IPS-18c (cell line): ENCODE results near the gene SMG6.

Experiments used
- H3K4me3 ChIP-seq: 2 replicates; pipeline ENCODE4 v1.7.0; 2013; ENCODE audit warnings: low read depth, mild to moderate bottlenecking, low read length, moderate library complexity; ENCODE audit not compliant: insufficient read depth
- H3K9me3 ChIP-seq: one replicate; pipeline ENCODE4 v1.6.1; 2013; ENCODE audit warnings: mild to moderate bottlenecking, low read length, moderate library complexity; ENCODE audit not compliant: control insufficient read depth, insufficient read depth

SMG6 gene

GRCh38 chr17:2060681-2061440 lies 242.7 kb downstream of the SMG6 start:
- no peaks in the 10 kb centered on the region for H3K9me3 ChIP-seq
- H3K4me3 ChIP-seq = no peak overlapping the region

- no peak overlapping the region for H3K4me3 ChIP-seq
- no peaks in the 10 kb centered on the region for H3K9me3 ChIP-seq
Measured at GRCh38 chr17:2060385-2060658, 243.3 kb downstream of the SMG6 start.

- no peak overlapping the region; the same call in 1 of the 2 replicates for H3K4me3 ChIP-seq
Measured at GRCh38 chr17:2059547-2060384, 243.8 kb downstream of the SMG6 start.

GRCh38 chr17:2058586-2059546 lies 244.7 kb downstream of the SMG6 start:
- peak overlapping the region; percentile 15; the same call in 1 of the 2 replicates for H3K4me3 ChIP-seq

More at GRCh38 chr17:2059547-2060384, 243.8 kb downstream of the SMG6 start:
- no peaks in the 10 kb centered on the region for H3K9me3 ChIP-seq

GRCh38 chr17:2057760-2058585 lies 245.6 kb downstream of the SMG6 start:
- H3K4me3 ChIP-seq = no peak overlapping the region
- H3K9me3 ChIP-seq = no peaks in the 10 kb centered on the region

More at GRCh38 chr17:2058586-2059546, 244.7 kb downstream of the SMG6 start:
- no peaks in the 10 kb centered on the region for H3K9me3 ChIP-seq

- no peak overlapping the region for H3K4me3 ChIP-seq
- no peaks in the 10 kb centered on the region for H3K9me3 ChIP-seq
Measured at GRCh38 chr17:2057175-2057759, 246.3 kb downstream of the SMG6 start.

GRCh38 chr17:2056206-2057174 lies 247.1 kb downstream of the SMG6 start:
- Histone ChIP-seq H3K4me3 (no peak overlapping the region), H3K9me3 (no peaks in the 10 kb centered on the region)

- Histone ChIP-seq H3K4me3 (peak overlapping the region; percentile 56), H3K9me3 (no peaks in the 10 kb centered on the region)
Measured at GRCh38 chr17:2055292-2056205, 248.0 kb downstream of the SMG6 start.

- Histone ChIP-seq H3K9me3 (no peaks in the 10 kb centered on the region), H3K4me3 (peak within 1 kb of the TSS; percentile 56)
Measured at GRCh38 chr17:2054512-2055291, 248.9 kb downstream of the SMG6 start, which contains the start of gene HIC1. HIC1 (plus strand) TSS chr17:2055103; CDS start chr17:2056691, 1,588 bp downstream.

- Histone ChIP-seq H3K9me3 (no peaks in the 10 kb centered on the region), H3K4me3 (peak overlapping the region; percentile 50)
Measured at GRCh38 chr17:2054262-2054511, 249.4 kb downstream of the SMG6 start.

- H3K4me3 ChIP-seq = peak overlapping the region; percentile 50
- no peaks in the 10 kb centered on the region for H3K9me3 ChIP-seq
Measured at GRCh38 chr17:2053380-2054261, 250.0 kb downstream of the SMG6 start.

GRCh38 chr17:2051933-2052559 lies 251.5 kb downstream of the SMG6 start:
- no peaks in the 10 kb centered on the region for H3K9me3 ChIP-seq
- no peak overlapping the region for H3K4me3 ChIP-seq
